Effector memory CD8-positive, alpha-beta T cell (primary cell): ENCODE data around the gene LRP1B.
"Not testable (repeated sequence)": the region's sequence is repeated elsewhere in the genome, so short reads cannot be mapped to it uniquely, and the experiment has no call there.

Experiments
- ATAC-seq: fragments of 150-1000 bp; cut with Tn5 transposase; replicated peaks from 2 replicates; pipeline ENCODE4 v1.10.0; 2021; ENCODE audit warnings: mild to moderate bottlenecking, moderate library complexity
- DNase-seq, 3 experiments: peaks; one replicate each; pipeline ENCODE4 v3.0.0; 2021
- H3K27ac Mint-ChIP-seq, 2 donors: one replicate each; pipeline ENCODE4 v1.8.0; 2022; ENCODE audit warnings: mild to moderate bottlenecking in 2 of 2, mixed read lengths in 2 of 2, moderate library complexity in 2 of 2
- H3K27me3 Mint-ChIP-seq, 2 donors: one replicate each; pipeline ENCODE4 v1.8.0; 2022; ENCODE audit warnings: mixed read lengths in 2 of 2
- H3K36me3 Mint-ChIP-seq: one replicate; pipeline ENCODE4 v1.8.0; 2022; ENCODE audit warnings: mild to moderate bottlenecking, moderate library complexity, mixed read lengths; ENCODE audit not compliant: insufficient read depth
- H3K4me1 Mint-ChIP-seq, 2 donors: one replicate each; pipeline ENCODE4 v1.8.0; 2022; ENCODE audit warnings: low read depth in 2 of 2, mixed read lengths in 2 of 2
- H3K4me3 Mint-ChIP-seq, 2 donors: one replicate each; pipeline ENCODE4 v1.8.0; 2022; ENCODE audit warnings: mild to moderate bottlenecking in 2 of 2, mixed read lengths in 2 of 2, moderate library complexity in 2 of 2
- H3K9me3 Mint-ChIP-seq, 2 donors: one replicate each; pipeline ENCODE4 v1.8.0; 2022; ENCODE audit warnings: mixed read lengths in 2 of 2

The LRP1B gene

DNA sequence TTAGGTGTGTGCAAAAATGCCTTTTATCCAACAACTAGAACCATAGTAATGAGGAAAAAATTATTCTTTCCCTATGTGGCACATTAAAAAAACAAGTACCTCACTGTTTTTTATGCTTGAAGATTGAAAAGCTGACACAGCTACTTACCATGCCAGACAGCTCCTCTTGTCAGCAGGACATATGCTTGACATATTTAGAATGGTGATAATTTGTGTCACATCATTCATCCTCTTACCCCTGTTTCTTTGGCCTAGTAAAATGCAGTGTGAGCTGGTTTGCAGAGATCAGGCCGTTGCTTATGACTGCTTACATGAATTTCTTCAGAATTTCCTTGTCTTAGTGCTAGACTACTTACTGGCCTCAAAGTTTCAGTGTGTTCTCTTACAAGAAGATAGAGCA lies 869.9 kb downstream of the LRP1B start:
- DNase-seq (no peak), ATAC-seq (no peak)
- Mint-ChIP-seq H3K4me3 (no peak overlapping the region), H3K36me3 (no peaks in the 10 kb centered on the region), H3K4me1 (no peaks in the 10 kb centered on the region), H3K27ac (no peak overlapping the region), H3K27me3 (no peaks in the 10 kb centered on the region), H3K9me3 (peaks cover 0 to 6% of the 10 kb centered on the region in 2 donors)

- Mint-ChIP-seq H3K27me3 (no peaks in the 10 kb centered on the region), H3K36me3 (no peaks in the 10 kb centered on the region), H3K4me1 (no peaks in the 10 kb centered on the region), H3K27ac (no peak overlapping the region), H3K9me3 (no peaks in the 10 kb centered on the region), H3K4me3 (no peak overlapping the region)
- ATAC-seq (no peak), DNase-seq (no peak)
Measured at GRCh38 chr2:141259683-141260082, 871.1 kb downstream of the LRP1B start.

GRCh38 chr2:141242008-141242407 lies 888.8 kb downstream of the LRP1B start:
- no peak for DNase-seq
- H3K27me3 Mint-ChIP-seq: no peaks in the 10 kb centered on the region
- peaks cover 3% of the 10 kb centered on the region for H3K36me3 Mint-ChIP-seq
- ATAC-seq: no peak
- H3K27ac Mint-ChIP-seq: no peak overlapping the region
- peaks cover 6 to 13% of the 10 kb centered on the region in 2 donors for H3K9me3 Mint-ChIP-seq
- H3K4me1 Mint-ChIP-seq: no peaks in the 10 kb centered on the region
- no peak overlapping the region for H3K4me3 Mint-ChIP-seq

DNA sequence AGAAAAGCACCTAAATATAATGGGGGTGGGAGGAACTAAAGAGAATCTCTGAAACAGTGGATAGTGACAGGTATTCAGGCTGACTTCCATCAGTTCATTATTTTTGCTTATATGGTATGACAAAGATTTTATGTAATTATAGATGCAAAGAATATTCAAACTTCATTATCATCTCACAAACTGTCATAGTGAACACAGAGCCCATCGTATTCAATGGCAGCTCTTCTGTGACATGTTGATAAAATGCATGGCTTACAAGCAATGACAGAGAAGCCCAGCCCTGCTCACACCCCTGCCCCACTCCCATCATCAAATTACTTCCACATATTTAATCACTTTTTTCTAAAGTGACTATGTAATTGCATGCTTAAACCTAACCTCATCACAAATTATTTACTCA lies 904.3 kb downstream of the LRP1B start:
- DNase-seq (no peak), ATAC-seq (no peak)

GRCh38 chr2:141207036-141207385 lies 923.8 kb downstream of the LRP1B start:
- no peak for ATAC-seq
- no peak for DNase-seq

More for the DNA sequence above, 904.3 kb downstream of the LRP1B start:
- H3K4me1 Mint-ChIP-seq: no peaks in the 10 kb centered on the region
- H3K36me3 Mint-ChIP-seq: no peaks in the 10 kb centered on the region
- H3K27ac Mint-ChIP-seq: no peak overlapping the region
- no peaks in the 10 kb centered on the region for H3K27me3 Mint-ChIP-seq
- H3K9me3 Mint-ChIP-seq: peaks cover 0 to 12% of the 10 kb centered on the region in 2 donors
- H3K4me3 Mint-ChIP-seq: no peak overlapping the region

GRCh38 chr2:141201016-141201565 lies 929.7 kb downstream of the LRP1B start:
- H3K4me3 Mint-ChIP-seq: no peak overlapping the region

More at GRCh38 chr2:141207036-141207385, 923.8 kb downstream of the LRP1B start:
- H3K4me1 Mint-ChIP-seq: no peaks in the 10 kb centered on the region
- H3K27me3 Mint-ChIP-seq: no peaks in the 10 kb centered on the region
- H3K4me3 Mint-ChIP-seq: no peak overlapping the region
- H3K9me3 Mint-ChIP-seq: peaks cover 6 to 9% of the 10 kb centered on the region in 2 donors
- no peak overlapping the region for H3K27ac Mint-ChIP-seq
- H3K36me3 Mint-ChIP-seq: no peaks in the 10 kb centered on the region

DNA sequence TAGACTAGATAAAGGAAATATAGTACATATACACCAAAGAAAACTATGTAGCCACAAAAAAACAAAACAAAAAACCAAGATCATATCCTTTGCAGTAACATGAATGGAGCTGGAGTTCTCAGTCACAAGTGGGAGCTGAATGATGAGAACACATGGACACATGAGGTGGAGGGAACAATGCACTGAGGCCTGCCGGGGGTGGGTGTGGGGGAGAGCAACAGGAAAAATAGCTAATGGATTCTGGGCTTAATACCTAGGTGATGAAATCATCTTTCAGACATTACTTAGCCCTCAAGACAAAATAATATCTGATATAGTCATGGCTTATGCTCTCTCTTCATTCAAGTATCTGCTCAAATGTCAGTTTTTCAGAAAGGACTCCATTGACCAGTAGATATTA lies 930.6 kb downstream of the LRP1B start:
- no peaks in the 10 kb centered on the region for H3K36me3 Mint-ChIP-seq
- no peaks in the 10 kb centered on the region for H3K4me1 Mint-ChIP-seq
- H3K9me3 Mint-ChIP-seq: peaks cover 10 to 15% of the 10 kb centered on the region in 2 donors
- ATAC-seq: no peak
- H3K4me3 Mint-ChIP-seq: no peak overlapping the region
- no peak for DNase-seq
- no peaks in the 10 kb centered on the region for H3K27me3 Mint-ChIP-seq
- H3K27ac Mint-ChIP-seq: no peak overlapping the region

More at GRCh38 chr2:141201016-141201565, 929.7 kb downstream of the LRP1B start:
- no peaks in the 10 kb centered on the region for H3K27me3 Mint-ChIP-seq
- no peaks in the 10 kb centered on the region for H3K36me3 Mint-ChIP-seq
- DNase-seq: no peak
- H3K4me1 Mint-ChIP-seq: no peaks in the 10 kb centered on the region
- ATAC-seq: no peak
- peaks cover 10 to 15% of the 10 kb centered on the region in 2 donors for H3K9me3 Mint-ChIP-seq
- H3K27ac Mint-ChIP-seq: no peak overlapping the region

DNA sequence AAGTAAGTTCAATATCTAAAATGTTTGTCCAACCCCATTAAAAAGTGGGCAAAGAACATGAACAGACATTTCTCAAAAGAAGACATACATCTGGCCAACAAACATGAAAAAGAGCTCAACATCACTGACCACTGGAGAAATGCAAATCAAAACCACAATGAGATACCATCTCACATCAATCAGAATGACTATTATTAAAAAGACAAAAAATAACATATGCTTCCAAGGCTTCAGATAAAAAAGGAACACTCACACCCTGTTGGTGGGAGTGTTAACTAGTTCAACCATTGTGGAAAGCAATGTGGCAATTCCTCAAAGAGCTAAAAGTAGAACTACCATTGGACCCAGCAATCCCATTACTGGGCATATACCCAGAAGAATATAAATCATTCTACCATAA lies 931.1 kb downstream of the LRP1B start:
- H3K9me3 Mint-ChIP-seq: peaks cover 10 to 15% of the 10 kb centered on the region in 2 donors
- H3K27me3 Mint-ChIP-seq: no peaks in the 10 kb centered on the region

GRCh38 chr2:141195087-141195486 lies 935.7 kb downstream of the LRP1B start:
- H3K4me3 Mint-ChIP-seq: no peak overlapping the region
- no peaks in the 10 kb centered on the region for H3K27me3 Mint-ChIP-seq
- H3K9me3 Mint-ChIP-seq: peaks cover 6 to 10% of the 10 kb centered on the region in 2 donors
- no peaks in the 10 kb centered on the region for H3K36me3 Mint-ChIP-seq
- H3K27ac Mint-ChIP-seq: no peak overlapping the region
- ATAC-seq (no peak), DNase-seq (no peak)
- H3K4me1 Mint-ChIP-seq: no peaks in the 10 kb centered on the region

More for the DNA sequence above, 931.1 kb downstream of the LRP1B start:
- Mint-ChIP-seq H3K4me3 (no peak overlapping the region), H3K27ac (no peak overlapping the region), H3K36me3 (no peaks in the 10 kb centered on the region), H3K4me1 (no peaks in the 10 kb centered on the region)
- no peak for ATAC-seq
- DNase-seq: no peak

- peaks cover 0 to 5% of the 10 kb centered on the region in 2 donors for H3K9me3 Mint-ChIP-seq
- ATAC-seq (no peak), DNase-seq (no peak)
- no peaks in the 10 kb centered on the region for H3K27me3 Mint-ChIP-seq
- no peaks in the 10 kb centered on the region for H3K4me1 Mint-ChIP-seq
- H3K4me3 Mint-ChIP-seq: no peak overlapping the region
- no peak overlapping the region for H3K27ac Mint-ChIP-seq
- H3K36me3 Mint-ChIP-seq: no peaks in the 10 kb centered on the region
Measured at GRCh38 chr2:141187075-141187439, 943.8 kb downstream of the LRP1B start.

DNA sequence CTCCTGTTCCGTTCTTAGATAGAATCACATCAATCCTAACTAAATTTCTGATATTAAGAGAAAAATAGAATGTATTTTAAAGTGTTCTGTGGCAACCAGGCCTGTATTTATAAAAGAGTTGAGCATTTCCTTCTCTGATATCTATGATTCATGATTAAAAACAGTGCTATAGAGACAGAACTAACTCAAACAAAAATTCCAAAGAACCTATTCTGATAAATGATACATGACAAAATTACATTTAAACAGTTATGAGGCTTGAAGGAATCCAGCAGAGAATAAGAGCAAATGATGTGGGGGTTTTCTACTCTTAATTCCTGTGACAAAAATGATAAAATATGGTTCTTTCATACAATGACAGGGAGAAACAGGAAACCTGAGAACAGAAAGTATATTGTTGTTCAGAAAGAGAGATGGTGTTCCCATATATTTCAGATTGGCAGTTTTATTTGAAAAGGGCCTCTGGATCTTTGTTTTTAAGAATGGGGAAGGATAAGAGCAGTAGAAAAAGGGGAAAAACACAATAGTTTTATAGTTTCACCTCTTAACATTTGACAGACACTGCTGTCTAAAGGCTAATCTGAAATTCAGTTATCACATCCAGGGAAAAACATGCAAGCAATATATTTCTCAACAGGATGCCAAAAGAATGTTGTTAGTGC lies 944.3 kb downstream of the LRP1B start:
- ATAC-seq (no peak), DNase-seq (no peak)
- H3K9me3 Mint-ChIP-seq: peaks cover 0 to 5% of the 10 kb centered on the region in 2 donors
- no peaks in the 10 kb centered on the region for H3K36me3 Mint-ChIP-seq
- no peaks in the 10 kb centered on the region for H3K4me1 Mint-ChIP-seq
- H3K4me3 Mint-ChIP-seq: no peak overlapping the region
- H3K27me3 Mint-ChIP-seq: no peaks in the 10 kb centered on the region
- H3K27ac Mint-ChIP-seq: no peak overlapping the region

- Mint-ChIP-seq H3K27me3 (no peaks in the 10 kb centered on the region), H3K36me3 (no peaks in the 10 kb centered on the region), H3K4me3 (no peak overlapping the region), H3K27ac (no peak overlapping the region), H3K9me3 (peaks cover 0 to 4% of the 10 kb centered on the region in 2 donors), H3K4me1 (no peaks in the 10 kb centered on the region)
- DNase-seq: no peak
- no peak for ATAC-seq
Measured at GRCh38 chr2:141182246-141182645, 948.6 kb downstream of the LRP1B start.

GRCh38 chr2:141169117-141169516 lies 961.7 kb downstream of the LRP1B start:
- not testable (repeated sequence) for DNase-seq, H3K36me3 Mint-ChIP-seq, H3K4me3 Mint-ChIP-seq, H3K4me1 Mint-ChIP-seq, ATAC-seq, H3K27ac Mint-ChIP-seq, H3K27me3 Mint-ChIP-seq
- peaks cover 7 to 13% of the 10 kb centered on the region in 2 donors for H3K9me3 Mint-ChIP-seq

GRCh38 chr2:141162314-141162713 lies 968.5 kb downstream of the LRP1B start:
- Mint-ChIP-seq H3K27me3 (no peaks in the 10 kb centered on the region), H3K9me3 (peaks cover 8 to 11% of the 10 kb centered on the region in 2 donors), H3K36me3 (no peaks in the 10 kb centered on the region), H3K27ac (no peak overlapping the region), H3K4me1 (no peaks in the 10 kb centered on the region), H3K4me3 (no peak overlapping the region)
- DNase-seq (no peak), ATAC-seq (no peak)
